HG02642 (cell line): ENCODE measurements around the gene ZNF644.

Source experiments
- ATAC-seq: cut with Tn5 transposase; IDR thresholded peaks from one replicate; pipeline ENCODE4 v1.9.1; 2021; ENCODE audit warnings: mild to moderate bottlenecking; ENCODE audit not compliant: unreplicated experiment, poor library complexity

ZNF644 gene

DNA sequence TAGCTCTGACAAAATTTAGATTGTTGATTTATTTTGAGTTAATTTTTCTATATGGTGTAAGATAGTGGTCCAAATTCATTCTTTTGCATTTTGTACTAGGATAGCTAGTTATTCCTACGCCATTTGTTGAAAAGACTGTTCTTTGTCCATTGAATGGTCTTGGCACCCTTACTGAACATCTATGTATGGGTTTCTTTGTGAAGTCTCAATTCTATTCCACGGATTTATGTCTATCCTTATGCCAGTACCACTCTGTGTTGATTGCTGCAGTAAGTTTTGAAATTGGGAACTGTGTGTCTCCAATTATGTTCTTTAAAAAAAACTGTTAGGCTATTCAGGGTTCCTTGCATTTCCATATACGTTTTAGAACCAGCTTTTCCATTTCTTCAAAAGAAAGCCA is 145.7 kb downstream of the ZNF644 start:
- ATAC-seq = no peak
